ENCODE data around the gene RHCG.

The RHCG gene

DNA sequence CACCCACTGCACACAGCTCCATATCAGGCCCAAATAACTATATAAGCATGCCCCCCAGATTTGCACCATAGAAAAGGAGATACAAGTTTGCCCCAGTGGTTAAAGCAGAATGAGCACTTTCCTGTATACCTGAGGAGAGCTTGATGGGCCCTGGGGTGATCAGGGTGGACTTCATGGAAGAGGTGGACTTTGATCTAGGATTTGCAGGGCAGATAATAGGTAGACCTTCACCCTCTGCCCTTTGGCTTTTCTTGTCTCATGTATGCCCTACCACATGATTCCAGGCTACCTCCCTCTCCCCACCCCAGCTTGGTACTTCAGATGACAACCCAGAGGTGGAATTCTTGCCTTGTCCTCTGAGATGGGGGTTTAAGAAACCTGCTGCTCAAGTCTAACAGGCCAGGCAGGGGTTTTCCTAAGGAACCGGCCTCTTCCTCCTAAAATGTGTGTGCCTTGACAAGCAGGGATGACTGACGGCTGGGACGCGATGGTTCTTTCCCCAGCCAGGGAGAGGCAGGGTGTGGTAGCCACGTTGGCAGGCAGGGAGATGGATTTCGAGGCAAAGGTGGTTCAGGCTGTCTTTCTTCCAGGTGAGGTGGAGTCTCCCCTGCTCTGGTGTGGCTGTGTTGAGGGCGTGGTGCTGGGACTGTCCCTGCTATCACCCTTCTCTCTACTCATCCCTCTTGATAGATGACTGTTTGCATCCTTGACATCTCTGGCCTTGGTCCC, 6.6 kb upstream of the RHCG start:
- DNase-seq (ENCODE audit: low read depth), result no peak

DNA sequence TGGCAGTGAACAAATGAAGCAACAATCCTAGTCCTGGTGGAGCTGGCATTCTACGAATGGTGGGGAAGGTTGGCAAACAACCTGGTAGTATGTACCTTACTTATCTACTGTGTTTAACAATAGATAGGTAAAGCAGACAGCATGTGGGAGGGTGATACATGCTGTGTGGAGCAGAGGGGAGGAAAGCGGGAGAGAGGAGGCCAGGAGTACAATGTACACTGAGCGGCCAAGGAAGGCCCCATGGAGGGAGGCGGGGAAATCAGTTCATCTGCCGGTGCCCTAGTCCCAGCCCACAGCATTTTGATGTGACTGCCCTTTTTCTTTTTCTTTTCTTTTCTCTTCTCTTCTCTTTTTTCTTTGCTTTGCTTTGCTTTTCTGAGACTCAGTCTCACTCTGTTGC, 5.3 kb upstream of the RHCG start:
- no peak for DNase-seq (ENCODE audit: low read depth)

DNA sequence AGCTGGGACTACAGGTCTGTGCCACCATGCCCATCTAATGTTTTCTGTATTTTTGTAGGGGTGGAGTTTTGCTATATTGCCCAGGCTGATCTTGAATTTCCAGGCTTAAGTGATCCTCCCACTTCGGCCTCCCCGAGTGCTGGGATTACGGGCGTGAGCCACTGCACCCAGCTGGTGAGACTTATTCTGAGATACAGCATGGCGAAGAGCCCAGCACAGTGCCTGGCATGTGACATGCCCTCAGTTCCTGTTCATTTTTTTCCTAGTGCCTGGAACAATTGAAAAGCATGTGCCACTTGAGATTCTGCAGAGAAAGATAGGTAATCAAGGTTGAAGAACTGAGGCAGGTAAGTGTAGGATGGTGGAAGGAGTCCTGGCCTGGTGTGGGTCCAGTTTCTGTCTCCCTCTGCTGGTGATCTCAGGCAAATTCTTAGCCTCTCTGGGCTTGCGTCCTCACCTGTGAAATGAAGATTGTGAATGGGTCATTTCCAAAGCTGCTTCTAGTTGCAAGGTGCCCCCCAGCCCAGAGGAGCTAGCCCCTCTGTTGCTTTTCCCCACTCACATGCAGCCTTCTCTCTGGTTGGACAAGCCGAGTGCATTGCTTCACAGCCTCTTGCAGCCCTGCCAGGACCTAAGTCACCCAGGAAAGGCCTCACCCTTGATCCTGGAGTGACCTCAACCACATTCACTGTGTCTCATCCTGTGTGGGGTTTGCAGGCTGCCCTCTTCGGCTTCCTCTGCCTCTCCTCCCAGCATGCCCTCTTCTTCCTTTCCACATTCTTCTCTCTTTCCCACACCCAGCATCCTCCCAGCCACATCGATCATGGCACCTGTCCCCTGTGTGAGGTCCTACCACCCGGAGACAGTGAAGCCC, 4.3 kb upstream of the RHCG start:
- no peak for DNase-seq (ENCODE audit: low read depth)

DNA sequence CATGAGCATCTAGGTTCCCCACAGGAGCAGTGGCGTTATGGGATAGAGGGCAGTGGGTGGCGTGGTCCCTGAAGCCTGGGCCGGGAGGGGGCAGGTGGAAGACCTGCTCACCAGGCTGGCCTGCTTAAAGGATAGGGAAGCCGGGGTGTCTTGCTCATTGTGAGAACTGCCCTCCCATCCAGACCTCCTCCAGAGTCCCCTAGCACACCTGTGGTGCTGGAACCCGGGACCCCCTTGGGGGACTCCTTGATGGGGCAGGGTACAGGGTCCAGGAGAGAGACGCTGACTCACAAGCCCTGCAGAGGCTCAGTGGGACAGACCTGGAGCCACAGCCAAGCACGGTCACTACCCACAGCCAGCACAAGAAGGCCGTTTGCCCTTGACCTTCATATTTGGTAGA, 2.8 kb upstream of the RHCG start:
- DNase-seq (ENCODE audit: low read depth), result no peak

DNA sequence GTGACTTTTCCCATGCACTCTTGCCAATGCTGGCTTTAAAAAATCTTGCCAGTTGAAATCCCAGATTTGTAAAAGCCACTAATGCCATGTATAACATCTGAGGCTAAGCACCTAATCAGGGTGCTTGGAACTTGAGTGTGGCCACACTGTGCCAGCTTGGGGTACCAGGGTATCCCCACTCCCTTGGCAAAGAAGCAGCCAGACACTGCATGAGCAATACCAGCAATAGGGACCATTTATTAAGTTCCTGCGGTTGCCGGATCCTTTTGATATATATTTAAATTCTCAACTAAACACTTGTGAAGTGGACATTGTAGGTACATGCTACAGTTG, 2.2 kb upstream of the RHCG start:
- no peak for DNase-seq (ENCODE audit: low read depth)

DNA sequence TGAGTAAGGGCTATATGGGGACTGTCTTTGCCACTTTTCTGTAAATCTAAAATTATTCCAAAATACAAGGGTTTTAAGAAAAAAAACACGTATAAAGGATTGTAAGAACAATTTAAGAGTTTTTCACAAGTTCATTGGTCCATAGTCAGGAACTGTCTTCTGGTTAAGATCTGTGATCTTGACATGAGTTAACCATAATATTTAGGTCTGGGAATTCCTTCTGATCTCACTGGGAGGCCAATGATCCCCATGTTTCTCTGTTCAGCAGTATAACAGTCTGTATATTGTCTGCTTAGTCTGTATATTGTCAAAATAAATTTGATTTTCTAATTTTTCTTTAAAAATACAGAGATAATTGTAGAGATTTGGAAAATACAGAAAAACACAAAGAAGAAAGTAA, 848 bp upstream of the RHCG start:
- DNase-seq (ENCODE audit: low read depth), result no peak

DNA sequence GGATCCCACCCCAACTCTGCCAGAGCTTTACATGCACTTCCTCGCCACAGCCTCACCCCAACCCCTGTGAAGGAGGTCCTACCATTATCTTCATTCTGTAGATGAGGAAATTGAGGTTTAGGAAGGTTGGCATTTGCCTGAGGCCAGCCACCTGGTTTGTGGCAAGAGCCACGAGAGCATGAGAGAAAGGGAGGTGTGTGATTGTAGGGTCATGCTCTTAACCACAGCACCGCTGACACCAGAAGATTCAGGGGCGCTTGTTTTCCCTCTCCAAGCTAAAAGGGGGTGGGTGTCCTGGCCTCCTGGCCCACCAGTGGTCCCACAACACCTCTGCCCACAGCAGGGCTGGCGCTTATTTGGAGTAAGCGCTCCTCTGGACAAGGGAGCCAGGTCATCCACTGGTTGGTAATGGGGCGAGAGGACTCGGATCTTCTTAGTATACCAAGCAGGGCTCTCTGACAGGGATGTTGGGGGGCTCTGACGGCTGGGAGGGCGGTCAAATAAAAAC, 691 bp downstream of the RHCG start:
- no peak for DNase-seq (ENCODE audit: low read depth)

DNA sequence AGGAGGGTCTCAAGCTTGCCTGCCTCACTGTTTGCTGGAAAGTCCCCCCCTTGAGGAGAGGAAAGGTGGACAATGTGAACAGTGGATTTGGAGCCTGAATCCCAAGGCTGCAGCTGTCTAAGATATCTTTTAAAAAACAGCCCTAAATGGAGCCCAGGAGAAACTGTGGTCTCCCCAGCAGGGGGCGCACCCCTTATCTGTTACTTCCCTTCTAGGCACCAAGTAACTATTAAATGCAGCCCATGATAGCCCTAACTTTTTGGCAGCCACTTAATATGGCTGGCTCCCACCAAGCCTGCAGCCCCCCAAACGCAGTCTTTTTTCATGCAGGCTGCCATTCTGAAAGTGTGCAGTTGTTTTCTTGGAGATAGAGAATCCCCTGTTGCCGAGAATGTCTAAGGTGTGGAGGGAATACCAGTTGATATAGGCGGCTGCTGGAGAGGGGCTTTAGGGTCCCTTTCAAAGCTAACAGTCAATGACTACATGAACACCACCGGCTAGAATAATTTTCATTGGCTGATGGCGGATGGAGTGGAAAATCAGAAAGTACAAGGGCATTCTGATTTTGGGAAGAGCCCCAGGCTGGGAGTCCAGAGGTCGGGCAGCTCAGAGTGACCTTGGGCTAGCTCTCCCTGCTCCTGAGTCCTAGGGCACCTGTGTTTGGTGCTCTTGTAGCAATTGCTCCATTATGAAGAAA, 1.3 kb downstream of the RHCG start:
- no peak for DNase-seq (ENCODE audit: low read depth)

DNA sequence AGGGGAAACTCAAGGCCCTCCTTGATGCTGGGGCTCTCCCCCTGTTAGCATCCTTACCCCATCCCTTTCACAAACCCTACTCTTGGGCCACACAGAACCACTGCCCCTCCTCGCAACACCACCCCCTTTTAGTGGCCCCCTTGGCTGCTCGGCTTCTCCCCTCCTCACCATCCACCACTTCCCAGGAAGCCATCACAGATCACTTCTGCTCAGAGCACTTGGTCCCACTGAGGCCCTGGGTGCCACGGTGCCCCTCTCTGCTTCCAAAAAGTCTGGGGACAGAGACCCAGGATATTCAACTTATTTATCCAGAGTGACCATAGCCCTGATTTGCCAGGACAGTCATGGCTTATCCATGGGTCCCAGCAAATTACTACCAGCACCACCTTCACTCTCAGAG, 2.4 kb downstream of the RHCG start:
- DNase-seq (ENCODE audit: low read depth), result no peak

DNA sequence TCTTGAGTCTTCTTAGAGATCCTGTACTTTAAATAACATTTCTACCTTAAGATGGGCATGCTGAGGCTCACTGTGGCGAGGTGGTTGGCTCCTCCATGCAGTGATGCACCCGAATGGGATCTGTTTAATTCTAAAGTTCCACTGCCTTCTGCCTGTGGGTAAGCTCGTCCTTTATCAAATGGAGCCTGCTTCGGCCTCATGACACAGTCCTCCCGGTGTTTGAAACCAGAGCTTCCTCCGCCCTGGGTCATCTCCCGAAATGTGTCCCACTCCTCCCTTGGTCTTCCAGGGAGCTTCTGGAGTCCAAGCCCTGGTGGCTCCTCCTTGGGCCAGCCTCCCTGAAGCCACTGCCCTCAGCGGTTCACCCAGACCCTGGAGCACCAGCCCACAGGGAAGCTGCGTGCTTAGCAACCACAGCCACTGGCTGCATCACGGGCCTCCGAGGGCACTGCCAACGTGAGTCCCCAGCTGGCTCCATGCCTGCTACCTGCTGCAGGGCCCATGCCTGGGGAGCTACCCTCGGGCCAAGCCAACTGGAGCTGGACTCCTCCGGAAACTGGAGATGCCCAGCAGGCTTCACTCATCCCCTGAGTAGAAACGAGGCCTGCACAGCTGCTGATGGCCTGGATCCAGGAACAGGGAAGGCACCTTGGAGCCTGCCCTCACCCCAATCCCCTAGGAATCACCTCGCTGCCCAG, 3.3 kb downstream of the RHCG start:
- no peak for DNase-seq (ENCODE audit: low read depth)

DNA sequence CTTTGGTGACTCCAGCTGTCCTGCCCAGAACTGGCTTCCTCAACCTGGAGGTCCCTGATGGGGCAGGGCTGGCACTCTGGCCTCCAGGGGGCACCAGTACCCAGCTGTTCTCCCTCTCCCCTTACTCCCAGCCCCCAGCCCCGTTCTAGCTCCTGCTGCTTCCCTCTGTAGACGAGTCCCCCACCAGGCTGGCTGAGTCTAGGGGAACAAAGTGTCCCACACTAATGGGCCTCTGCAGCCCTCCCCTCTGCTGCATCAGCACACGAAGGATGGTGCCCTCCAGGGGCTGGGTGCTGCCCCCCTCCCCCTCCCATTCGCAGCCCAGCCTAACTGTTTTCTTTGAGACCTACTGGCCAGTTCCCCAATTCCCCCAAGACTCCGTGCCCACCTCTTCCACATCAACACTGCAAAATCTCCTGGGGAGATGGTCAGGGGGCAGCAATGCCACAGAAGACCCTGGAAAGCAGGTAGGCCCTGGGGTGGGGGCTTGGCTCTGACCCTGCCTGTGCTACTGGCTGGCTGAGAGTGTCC, 4.2 kb downstream of the RHCG start:
- DNase-seq (ENCODE audit: low read depth), result no peak

DNA sequence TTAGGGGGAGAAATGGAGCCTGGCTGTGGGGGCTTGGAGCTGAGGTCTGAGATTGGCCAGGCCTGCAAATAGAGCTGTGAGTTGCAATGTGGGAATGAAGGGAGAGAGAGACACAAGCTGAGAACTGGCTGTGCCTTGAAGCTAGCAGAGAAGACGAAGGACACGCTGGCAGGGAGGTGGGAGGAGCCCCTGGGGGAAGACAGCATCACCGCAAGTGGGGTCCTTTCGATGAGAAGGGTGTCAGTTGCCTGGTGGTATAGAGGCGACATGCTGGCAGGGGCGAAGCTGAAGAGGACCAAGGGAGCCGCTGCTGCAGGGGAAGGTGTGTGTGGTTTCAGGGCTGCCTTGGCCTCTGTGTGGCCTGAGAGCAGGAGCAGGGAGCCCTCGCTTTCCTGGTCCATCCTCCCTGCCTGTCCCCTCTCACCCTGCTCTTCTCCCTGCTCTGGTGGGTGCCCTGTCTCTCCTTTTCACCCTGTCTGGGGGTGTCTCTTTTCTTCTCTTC, 5.5 kb downstream of the RHCG start:
- no peak for DNase-seq (ENCODE audit: low read depth)

DNA sequence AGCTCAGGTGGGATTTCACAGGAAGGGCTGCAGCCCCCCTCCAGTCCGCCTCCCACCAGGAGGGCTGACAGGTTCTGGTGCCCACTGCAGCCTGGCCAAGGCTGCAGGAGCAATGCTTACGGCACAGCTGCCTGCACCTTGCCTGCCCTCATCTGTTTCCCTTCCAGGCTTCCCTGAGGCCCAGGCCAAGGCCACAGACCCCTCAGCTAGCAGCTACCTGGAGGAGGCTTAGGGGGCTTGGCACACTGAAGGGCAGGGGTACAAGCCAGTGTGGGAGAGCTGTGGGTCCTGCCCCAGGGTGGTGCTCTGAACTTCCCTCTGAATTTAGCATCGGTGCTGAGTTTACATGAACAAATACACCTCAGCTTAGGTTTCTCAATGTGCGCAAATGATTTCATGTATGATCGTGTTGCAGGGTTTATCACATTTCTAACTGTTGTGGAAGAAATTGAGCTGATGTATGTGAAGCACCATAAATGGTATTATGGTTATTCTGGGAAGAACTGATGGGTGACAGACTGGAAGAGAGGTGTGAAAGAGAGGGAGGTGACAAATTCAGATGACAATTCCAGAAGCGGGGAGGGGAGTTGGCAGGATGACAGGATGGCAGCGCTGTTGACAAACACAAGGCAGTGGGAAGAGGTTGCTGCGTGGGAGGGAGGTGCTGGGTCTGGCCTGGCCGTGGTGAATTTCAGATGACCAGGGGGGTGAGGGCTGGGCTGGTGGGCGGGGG, 6.1 kb downstream of the RHCG start:
- DNase-seq (ENCODE audit: low read depth), result no peak

DNA sequence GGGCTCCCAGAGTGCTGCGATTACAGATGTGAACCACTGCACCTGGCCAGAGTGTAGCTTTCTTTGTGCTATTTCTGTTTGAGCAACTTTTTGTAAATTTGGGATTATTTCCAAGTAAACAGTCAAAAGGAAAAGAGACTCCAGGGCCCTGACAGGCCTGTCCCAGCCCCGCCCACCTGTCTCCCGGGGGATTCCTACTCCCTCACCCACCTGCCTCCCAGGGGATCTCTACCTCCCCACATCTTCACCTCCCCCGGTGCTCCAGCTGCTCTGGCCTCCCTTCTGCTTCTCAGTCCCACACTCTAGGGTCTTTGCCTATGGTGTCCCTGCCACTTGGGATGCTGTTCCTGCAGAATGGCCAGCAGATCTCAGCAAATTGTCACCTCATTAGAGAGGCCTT, 7.0 kb downstream of the RHCG start:
- no peak for DNase-seq (ENCODE audit: low read depth)

DNA sequence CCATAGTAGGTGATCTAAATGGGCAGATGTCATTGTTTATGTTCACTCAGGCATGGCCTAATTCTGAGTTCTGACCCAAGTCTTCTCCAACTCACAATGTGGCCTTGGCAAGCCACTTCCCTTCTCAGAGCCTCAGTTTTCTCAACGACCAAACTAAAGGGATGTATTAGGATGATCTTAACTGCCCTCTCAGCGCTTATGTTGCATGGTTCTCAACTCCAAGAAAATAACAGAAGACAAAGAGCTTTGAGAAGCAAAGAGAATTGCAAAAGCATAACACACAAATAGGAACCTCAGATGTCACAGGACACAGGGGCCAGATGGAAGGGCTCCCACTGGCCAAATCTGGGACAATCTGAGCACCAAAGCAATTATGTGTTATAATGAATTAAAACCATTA, 8.6 kb downstream of the RHCG start:
- DNase-seq (ENCODE audit: low read depth), result no peak

DNA sequence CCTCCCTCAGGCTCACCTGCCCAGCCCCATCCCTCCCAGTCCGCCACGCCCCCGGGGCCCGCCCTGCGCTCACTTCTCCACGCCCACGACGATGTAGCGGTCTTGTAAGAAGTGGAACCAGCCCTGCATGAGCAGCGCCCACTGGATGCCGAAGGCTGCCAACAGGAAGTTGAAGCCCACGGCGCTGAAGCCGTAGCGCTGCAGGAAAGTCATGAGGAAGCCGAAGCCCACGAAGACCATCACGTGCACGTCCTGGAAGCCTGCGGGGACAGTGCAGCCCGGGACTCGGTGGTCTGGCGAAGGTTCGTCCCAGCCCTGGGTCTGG, 9.7 kb downstream of the RHCG start:
- no peak for DNase-seq (ENCODE audit: low read depth)

DNA sequence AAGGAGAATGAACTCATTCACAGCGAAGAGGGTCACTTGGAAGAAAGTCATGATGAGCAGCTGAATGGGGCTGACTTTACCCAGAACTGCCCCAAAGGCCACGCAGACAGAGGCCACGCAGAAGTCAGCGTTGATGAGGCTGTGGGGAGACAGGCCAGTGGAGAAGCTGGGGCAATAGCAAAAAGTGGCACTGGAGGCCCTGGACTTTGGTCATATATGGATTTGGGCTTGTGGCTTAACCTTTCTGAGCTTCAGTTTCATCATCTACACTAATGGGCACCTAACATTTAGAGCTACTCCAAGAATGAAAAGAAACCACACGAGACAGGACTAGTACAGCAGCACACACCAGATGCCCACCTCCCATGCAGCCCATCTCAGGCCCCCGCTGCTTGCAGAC, 13.3 kb downstream of the RHCG start:
- no peak for DNase-seq (ENCODE audit: low read depth)

DNA sequence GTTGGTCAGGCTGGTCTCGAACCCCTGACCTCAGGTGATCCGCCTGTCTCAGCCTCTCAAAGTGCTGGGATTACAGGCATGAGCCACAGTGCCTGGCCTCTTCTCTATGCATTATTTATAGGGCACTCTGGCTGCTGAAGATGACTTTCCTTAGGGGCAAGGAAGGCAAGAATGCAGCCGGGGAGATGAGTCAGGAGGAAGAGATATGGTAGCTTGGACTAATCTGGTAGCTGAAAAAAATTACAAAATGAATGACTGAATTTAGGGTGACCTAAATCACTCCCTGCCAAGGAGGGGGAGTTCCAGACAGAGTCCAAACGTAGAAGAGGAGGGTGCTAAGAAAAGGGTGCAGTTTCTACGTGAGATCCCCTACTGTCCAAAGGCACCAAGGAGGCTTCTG, 14.2 kb downstream of the RHCG start:
- DNase-seq (ENCODE audit: low read depth), result no peak

DNA sequence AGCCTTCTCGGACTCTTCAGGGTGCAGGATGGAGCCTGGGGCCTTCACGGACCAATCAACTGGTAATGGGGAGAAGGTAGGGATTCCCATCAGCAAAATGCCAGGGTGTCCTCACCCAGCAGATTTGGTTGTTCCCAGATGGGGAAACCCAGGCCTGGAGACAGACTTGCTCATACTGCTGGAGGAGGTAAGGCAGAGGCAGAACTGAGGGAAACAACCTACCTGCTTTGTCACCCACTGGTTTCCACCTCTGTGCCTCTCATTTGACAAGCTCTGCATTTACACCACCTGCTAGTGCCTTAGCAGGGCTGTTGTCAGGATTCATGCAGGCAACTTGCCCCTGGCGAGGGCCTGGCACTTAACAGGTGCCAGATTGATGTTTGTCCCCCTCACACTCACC, 15.9 kb downstream of the RHCG start:
- DNase-seq (ENCODE audit: low read depth), result no peak

DNA sequence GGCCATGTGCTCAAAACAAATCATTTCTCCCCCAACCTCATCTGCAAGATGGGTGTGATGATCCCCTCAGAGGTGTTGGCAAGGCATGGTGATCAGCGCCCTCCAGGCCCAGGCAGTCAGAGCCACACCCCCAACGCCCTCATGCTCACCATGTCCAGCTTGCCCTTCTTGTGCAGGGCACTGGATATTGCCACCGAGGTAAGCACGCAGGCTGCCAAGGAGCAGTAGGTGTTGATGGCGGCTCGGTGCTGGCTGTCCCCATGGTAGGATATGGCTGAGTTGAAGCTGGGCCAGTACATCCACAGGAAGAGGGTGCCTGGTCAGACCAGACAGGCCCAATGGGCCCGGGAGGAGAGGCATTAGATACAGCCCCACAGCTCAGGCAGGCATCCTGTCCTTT, 17.2 kb downstream of the RHCG start:
- no peak for DNase-seq (ENCODE audit: low read depth)
